HEK293 (cell line): ENCODE data around the gene LTB4R.

Source experiments
- CTCF ChIA-PET: fragments of 350-600 bp; formaldehyde crosslinking; extraction: SDS; loops from one replicate; lab custom pipeline; 2021; ENCODE audit warnings: antibody characterized with exemption; lab: Yijun Ruan, JAX
- POLR2A ChIA-PET: fragments of 300-600 bp; formaldehyde crosslinking; extraction: SDS; loops from one replicate; lab custom pipeline; 2020; ENCODE audit warnings: antibody characterized with exemption, inconsistent platforms; lab: Yijun Ruan, JAX
- H3K27ac ChIP-seq: fragments of 200-500 bp; sonication (Bioruptor generic); 2 replicates; pipeline ENCODE4 v1.5.1; 2014; ENCODE audit warnings: low read depth, low read length, control low read depth, inconsistent platforms; ENCODE audit errors: extremely low read depth
- H3K36me3 ChIP-seq, 2 experiments: fragments of 200-500 bp in 1 of 2; sonication (Bioruptor generic) in 1 of 2; 1 replicate in 1 of 2; 2 replicates in 1 of 2; pipeline ENCODE4 v1.5.1; 2014 to 2017; ENCODE audit warnings: inconsistent platforms in 2 of 2, low read length in 2 of 2; ENCODE audit not compliant: control insufficient read depth in 2 of 2, insufficient read depth in 1 of 2
- H3K4me1 ChIP-seq: fragments of 200-500 bp; sonication (Bioruptor generic); 2 replicates; pipeline ENCODE4 v1.5.1; 2014; ENCODE audit warnings: mild to moderate bottlenecking, low read length, inconsistent platforms; ENCODE audit not compliant: control insufficient read depth, insufficient read depth
- H3K4me3 ChIP-seq: 2 replicates; pipeline ENCODE4 v1.5.1; 2011; ENCODE audit warnings: low read depth, mild to moderate bottlenecking, control low read depth, low read length, moderate library complexity
- H3K9me3 ChIP-seq: fragments of 200-500 bp; sonication (Bioruptor generic); 2 replicates; pipeline ENCODE4 v1.5.1; 2014; ENCODE audit warnings: low read depth, low read length, inconsistent platforms; ENCODE audit not compliant: control insufficient read depth, insufficient read depth
- EGR2 ChIP-seq: fragments of 450-650 bp; formaldehyde crosslinking; IDR thresholded peaks from 2 replicates; pipeline ENCODE4 v1.5.1; 2016; ENCODE audit warnings: low read depth, missing biosample characterization, missing genetic modification characterization
- PRDM10 ChIP-seq: fragments of 450-650 bp; formaldehyde crosslinking; IDR thresholded peaks from 2 replicates; pipeline ENCODE4 v1.5.1; 2016; ENCODE audit warnings: missing biosample characterization, missing genetic modification characterization
- SCRT1 ChIP-seq: fragments of 450-650 bp; formaldehyde crosslinking; IDR thresholded peaks from 2 replicates; pipeline ENCODE4 v1.5.1; 2016; ENCODE audit warnings: missing biosample characterization, missing genetic modification characterization, borderline replicate concordance
- SCRT2 ChIP-seq: fragments of 450-650 bp; formaldehyde crosslinking; IDR thresholded peaks from 2 replicates; pipeline ENCODE4 v1.5.1; 2016; ENCODE audit warnings: missing biosample characterization, missing genetic modification characterization
- SP7 ChIP-seq: fragments of 450-650 bp; formaldehyde crosslinking; IDR thresholded peaks from 2 replicates; pipeline ENCODE4 v1.5.1; 2016; ENCODE audit warnings: missing biosample characterization, missing genetic modification characterization
- ZNF10 ChIP-seq: fragments of 450-650 bp; formaldehyde crosslinking; IDR thresholded peaks from 2 replicates; pipeline ENCODE4 v1.5.1; 2017; ENCODE audit warnings: missing biosample characterization, missing genetic modification characterization
- ZNF169 ChIP-seq: fragments of 450-650 bp; formaldehyde crosslinking; IDR thresholded peaks from 2 replicates; pipeline ENCODE4 v1.5.1; 2016; ENCODE audit warnings: missing biosample characterization, missing genetic modification characterization
- ZNF175 ChIP-seq: fragments of 450-650 bp; formaldehyde crosslinking; IDR thresholded peaks from 2 replicates; pipeline ENCODE4 v1.5.1; 2016; ENCODE audit warnings: missing biosample characterization, missing genetic modification characterization
- ZNF26 ChIP-seq: fragments of 450-650 bp; formaldehyde crosslinking; IDR thresholded peaks from 2 replicates; pipeline ENCODE4 v1.5.1; 2016; ENCODE audit warnings: missing biosample characterization, missing genetic modification characterization
- ZNF335 ChIP-seq: fragments of 450-650 bp; formaldehyde crosslinking; conservative IDR thresholded peaks from 2 replicates; pipeline ENCODE4 v1.5.1; 2016; ENCODE audit warnings: missing biosample characterization, missing genetic modification characterization
- ZNF548 ChIP-seq: fragments of 450-650 bp; formaldehyde crosslinking; IDR thresholded peaks from 2 replicates; pipeline ENCODE4 v1.5.1; 2016; ENCODE audit warnings: missing biosample characterization, missing genetic modification characterization
- ZNF660 ChIP-seq: fragments of 450-650 bp; IDR thresholded peaks from 2 replicates; pipeline ENCODE4 v1.5.1; 2018; ENCODE audit warnings: missing biosample characterization, mild to moderate bottlenecking, missing genetic modification characterization

Gene LTB4R

GRCh38 chr14:24271134-24271833, 40.0 kb upstream of the LTB4R start, which contains the start of gene RABGGTA (continued):
- TF ChIP-seq ZNF26 (tag by site-specific recombination) (no peak), ZNF175 (tag by site-specific recombination) (no peak), ZNF548 (no peak), SP7 (tag by site-specific recombination) (0 out of 2 replicates have a peak, but pooled peaks have one; percentile 38)

- TF ChIP-seq ZNF10 (tag by site-specific recombination) (0 out of 2 replicates have a peak, but pooled peaks have one; percentile 53), PRDM10 (tag by site-specific recombination) (peak; percentile 97), ZNF169 (tag by site-specific recombination) (no peak), SCRT2 (tag by site-specific recombination) (peak; percentile 8; the same call in 1 of the 2 replicates), SCRT1 (tag by site-specific recombination) (0 out of 2 replicates have a peak, but pooled peaks have one; percentile 2)
- POLR2A ChIA-PET, result interaction anchor here (0.5 to 2.9 kb wide), 27 partner anchors 9 to 219 kb away, joined by 3 to 47 read pairs (median 6); partner anchors contain the start of genes CHMP4A, CIDEB, DCAF11 and DHRS1
- H3K27ac ChIP-seq, result peak overlapping the region; percentile 94; the same call in 1 of the 2 replicates
Observed at GRCh38 chr14:24271834-24272263, 39.5 kb upstream of the LTB4R start.

GRCh38 chr14:24272467-24272866, 38.8 kb upstream of the LTB4R start:
- no peak overlapping the region for H3K27ac ChIP-seq
- ChIA-PET CTCF (interaction anchor here (0.6 to 3.0 kb wide), 8 partner anchors 8 to 61 kb away, joined by 3 to 15 read pairs (median 4); partner anchors contain the start of gene TINF2), POLR2A (interaction anchor here (1.2 to 2.4 kb wide), 3 partner anchors 9 to 25 kb away, joined by 3 to 14 read pairs (median 12); no protein-coding TSS in a partner anchor)
- H3K4me1 ChIP-seq, result peaks cover 3% of the 10 kb centered on the region; the same call in 1 of the 2 replicates
- H3K36me3 ChIP-seq, result peaks cover 0 to 18% of the 10 kb centered on the region in 2 experiments; a peak in 1 of 3 replicates
- no peak for TF ChIP-seq ZNF660 (tag by site-specific recombination)
- no peak for TF ChIP-seq EGR2 (tag by site-specific recombination)
- TF ChIP-seq ZNF335 (tag by site-specific recombination), result no peak
- no peaks in the 10 kb centered on the region for H3K9me3 ChIP-seq
- H3K4me3 ChIP-seq, result no peak overlapping the region

More at GRCh38 chr14:24271834-24272263, 39.5 kb upstream of the LTB4R start:
- peak overlapping the region; percentile 92 for H3K4me3 ChIP-seq
- H3K9me3 ChIP-seq, result no peaks in the 10 kb centered on the region
- peaks cover 0 to 24% of the 10 kb centered on the region in 2 experiments; a peak in 1 of 3 replicates for H3K36me3 ChIP-seq
- H3K4me1 ChIP-seq, result peaks cover 3% of the 10 kb centered on the region; the same call in 1 of the 2 replicates
- CTCF ChIA-PET, result interaction anchor here (0.6 to 3.0 kb wide), 9 partner anchors 9 to 120 kb away, joined by 3 to 15 read pairs (median 4); partner anchors contain the start of gene TINF2
